Hepatocyte (in vitro differentiated cells): ENCODE results near the gene TRIM9. TPM values are rescaled to one million over a fixed set of nuclear protein-coding genes. Genes with fewer than 3 reads are reported as not detected.

Experiments used
- DNase-seq: peaks from one replicate; pipeline ENCODE4 v3.0.0-alpha.2; 2016; ENCODE audit warnings: low spot score
- H2AFZ ChIP-seq: fragments of 200-600 bp; sonication (generic); 2 replicates; pipeline ENCODE4 v1.6.0; 2016; ENCODE audit warnings: antibody characterized with exemption, mild to moderate bottlenecking
- H3K27ac ChIP-seq: fragments of 200-600 bp; sonication (generic); 2 replicates; pipeline ENCODE4 v1.5.1; 2016; ENCODE audit warnings: mild to moderate bottlenecking
- H3K27me3 ChIP-seq: fragments of 200-600 bp; sonication (generic); 2 replicates; pipeline ENCODE4 v1.6.1; 2016
- H3K36me3 ChIP-seq: fragments of 200-600 bp; sonication (generic); replicated peaks from 2 replicates; pipeline ENCODE4 v1.5.1; 2016; ENCODE audit warnings: low read depth; ENCODE audit not compliant: insufficient read depth
- H3K4me1 ChIP-seq: fragments of 200-600 bp; sonication (generic); 2 replicates; pipeline ENCODE4 v1.5.1; 2016; ENCODE audit warnings: mild to moderate bottlenecking, moderate library complexity; ENCODE audit not compliant: insufficient read depth
- H3K4me2 ChIP-seq: fragments of 200-600 bp; sonication (generic); 2 replicates; pipeline ENCODE4 v1.6.0; 2016
- H3K4me3 ChIP-seq: fragments of 200-600 bp; sonication (generic); 2 replicates; pipeline ENCODE4 v1.5.1; 2016; ENCODE audit warnings: mild to moderate bottlenecking
- H3K79me2 ChIP-seq: fragments of 200-600 bp; sonication (generic); 2 replicates; pipeline ENCODE4 v1.6.0; 2017; ENCODE audit warnings: mild to moderate bottlenecking
- H3K9me2 ChIP-seq: fragments of 200-600 bp; sonication (generic); replicated peaks from 2 replicates; pipeline ENCODE4 v1.6.0; 2017; ENCODE audit warnings: mild to moderate bottlenecking; ENCODE audit not compliant: insufficient read depth
- H3K9me3 ChIP-seq: fragments of 200-600 bp; sonication (generic); 2 replicates; pipeline ENCODE4 v1.5.1; 2016; ENCODE audit warnings: low read depth, mild to moderate bottlenecking
- H4K20me1 ChIP-seq: fragments of 200-600 bp; sonication (generic); 2 replicates; pipeline ENCODE4 v1.6.0; 2016; ENCODE audit warnings: mild to moderate bottlenecking; ENCODE audit not compliant: insufficient read depth, poor library complexity, severe bottlenecking
- EZH2 ChIP-seq: fragments of 200-600 bp; sonication (generic); IDR thresholded peaks from 2 replicates; pipeline ENCODE4 v1.6.1; 2016; ENCODE audit warnings: antibody characterized with exemption, mild to moderate bottlenecking, borderline replicate concordance
- EZH2phosphoT487 ChIP-seq: fragments of 200-600 bp; sonication (generic); IDR thresholded peaks from one replicate; pipeline ENCODE4 v1.6.1; 2018; ENCODE audit warnings: antibody characterized with exemption, mild to moderate bottlenecking, low read depth, moderate library complexity; ENCODE audit not compliant: unreplicated experiment, severe bottlenecking
- WGBS: methylation state at CpG from one replicate; pipeline ENCODE4 v1.1.6; 2016; ENCODE audit warnings: low lambda C conversion rate; ENCODE audit errors: missing lambda C conversion rate; 5-methylcytosine and 5-hydroxymethylcytosine counted together
- polyA plus RNA-seq: library from polyadenylated mRNA; unstranded; fragments of >200 nt; fragmentation: Nextera tagmentation; extraction: Ambion mirVana; gene quantifications from 2 replicates; pipeline ENCODE4 v1.2.1, GENCODE V29; 2016
- total RNA-seq: library from RNA; depleted of rRNA; stranded (reverse); fragments of >200 nt; gene quantifications from 2 replicates; pipeline ENCODE4 v1.2.3, GENCODE V29; 2014
- TF ChIP-seq, protein P1 (sequence below): fragments of 200-600 bp; sonication (generic); IDR thresholded peaks from 2 replicates; pipeline ENCODE4 v1.5.1; 2016; ENCODE audit warnings: antibody characterized with exemption, mild to moderate bottlenecking; ENCODE audit not compliant: poor library complexity

Gene TRIM9
- total and polyA plus RNA-seq, 2 experiments from 2014 or later: 0.10 to 0.94 TPM

DNA sequence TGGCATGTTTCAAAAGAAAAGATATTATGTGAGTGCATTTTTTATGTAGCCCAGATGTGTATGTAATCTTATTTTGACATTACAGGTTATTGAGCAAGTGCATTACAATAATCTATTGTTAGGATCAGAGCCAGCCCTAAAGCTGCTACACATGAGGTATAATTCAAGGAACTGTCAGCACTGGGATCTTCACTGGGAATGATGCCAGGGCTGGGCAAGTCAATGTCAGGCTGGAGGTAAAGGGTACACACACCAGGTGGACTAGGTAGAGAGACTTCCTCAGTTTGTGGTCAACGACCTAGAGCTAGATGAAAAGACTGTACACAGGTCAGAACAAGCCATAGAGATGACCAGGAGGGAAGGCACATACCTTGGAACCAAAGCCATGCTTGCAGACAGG, 15.4 kb downstream of the TRIM9 start:
- Histone ChIP-seq H3K4me2 (no peak overlapping the region), H3K4me1 (no peaks in the 10 kb centered on the region)

GRCh38 chr14:51079085-51079484, 15.8 kb downstream of the TRIM9 start:
- Histone ChIP-seq H3K4me3 (no peak overlapping the region), H2AFZ (no peak overlapping the region), H3K79me2 (no peaks in the 10 kb centered on the region), H3K9me3 (no peaks in the 10 kb centered on the region), H3K4me1 (no peaks in the 10 kb centered on the region), H4K20me1 (no peaks in the 10 kb centered on the region), H3K27ac (no peak overlapping the region), H3K4me2 (no peak overlapping the region), H3K36me3 (no peaks in the 10 kb centered on the region), H3K9me2 (no peaks in the 10 kb centered on the region), H3K27me3 (no peaks in the 10 kb centered on the region)
- 95% methylated on average over 1 of the region's 1 CpG for WGBS
- TF ChIP-seq, protein P1, sequence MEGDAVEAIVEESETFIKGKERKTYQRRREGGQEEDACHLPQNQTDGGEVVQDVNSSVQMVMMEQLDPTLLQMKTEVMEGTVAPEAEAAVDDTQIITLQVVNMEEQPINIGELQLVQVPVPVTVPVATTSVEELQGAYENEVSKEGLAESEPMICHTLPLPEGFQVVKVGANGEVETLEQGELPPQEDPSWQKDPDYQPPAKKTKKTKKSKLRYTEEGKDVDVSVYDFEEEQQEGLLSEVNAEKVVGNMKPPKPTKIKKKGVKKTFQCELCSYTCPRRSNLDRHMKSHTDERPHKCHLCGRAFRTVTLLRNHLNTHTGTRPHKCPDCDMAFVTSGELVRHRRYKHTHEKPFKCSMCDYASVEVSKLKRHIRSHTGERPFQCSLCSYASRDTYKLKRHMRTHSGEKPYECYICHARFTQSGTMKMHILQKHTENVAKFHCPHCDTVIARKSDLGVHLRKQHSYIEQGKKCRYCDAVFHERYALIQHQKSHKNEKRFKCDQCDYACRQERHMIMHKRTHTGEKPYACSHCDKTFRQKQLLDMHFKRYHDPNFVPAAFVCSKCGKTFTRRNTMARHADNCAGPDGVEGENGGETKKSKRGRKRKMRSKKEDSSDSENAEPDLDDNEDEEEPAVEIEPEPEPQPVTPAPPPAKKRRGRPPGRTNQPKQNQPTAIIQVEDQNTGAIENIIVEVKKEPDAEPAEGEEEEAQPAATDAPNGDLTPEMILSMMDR: no peak
- TF ChIP-seq EZH2 (no peak), EZH2phosphoT487 (no peak)
- DNase-seq: no peak

More for the DNA sequence above, 15.4 kb downstream of the TRIM9 start:
- TF ChIP-seq, protein P1: no peak
- TF ChIP-seq EZH2 (no peak), EZH2phosphoT487 (no peak)
- no peak for DNase-seq
- Histone ChIP-seq H3K36me3 (no peaks in the 10 kb centered on the region), H3K4me3 (no peak overlapping the region), H4K20me1 (no peaks in the 10 kb centered on the region), H2AFZ (no peak overlapping the region), H3K9me2 (no peaks in the 10 kb centered on the region), H3K27ac (no peak overlapping the region), H3K79me2 (no peaks in the 10 kb centered on the region), H3K27me3 (no peaks in the 10 kb centered on the region), H3K9me3 (no peaks in the 10 kb centered on the region)
- 67% methylated on average over 1 of the region's 1 CpG for WGBS

- no peak overlapping the region for H3K4me2 ChIP-seq
- no peaks in the 10 kb centered on the region for H3K9me2 ChIP-seq
- TF ChIP-seq EZH2phosphoT487: no peak
- TF ChIP-seq, protein P1: no peak
- no peak for TF ChIP-seq EZH2
- WGBS: 90% methylated on average over 8 of the region's 8 CpGs
- H4K20me1 ChIP-seq: no peaks in the 10 kb centered on the region
- H3K27ac ChIP-seq: no peak overlapping the region
- no peak overlapping the region for H2AFZ ChIP-seq
- no peaks in the 10 kb centered on the region for H3K79me2 ChIP-seq
- no peaks in the 10 kb centered on the region for H3K36me3 ChIP-seq
- no peaks in the 10 kb centered on the region for H3K27me3 ChIP-seq
- no peak overlapping the region for H3K4me3 ChIP-seq
- DNase-seq: no peak
- no peaks in the 10 kb centered on the region for H3K4me1 ChIP-seq
- H3K9me3 ChIP-seq: no peaks in the 10 kb centered on the region
Measured at GRCh38 chr14:51074701-51075385, 20.1 kb downstream of the TRIM9 start.
